Heart left ventricle (tissue), 13 donors: ENCODE measurements around the gene DERL2.

ENCODE experiments used
- POLR2A ChIP-seq, 2 donors: fragments of 450-650 bp; IDR thresholded peaks; one replicate each; pipeline ENCODE4 v1.6.1; 2017; ENCODE audit warnings: antibody characterized with exemption in 2 of 2, mild to moderate bottlenecking in 2 of 2, moderate library complexity in 2 of 2
- TF ChIP-seq, protein P1 (sequence below), 12 donors: fragments of 200-600 bp; sonication (generic) in 4 of 12; IDR thresholded peaks; one replicate each; pipeline versions ENCODE4 v1.5.0 to v1.8.0; 2018 to 2022; ENCODE audit warnings: antibody characterized with exemption in 12 of 12, mild to moderate bottlenecking in 5 of 12
- donor health status: ischemic (EF 13 %, LVEDD 7.1; RV severe dilation, severe dysfunction).
- donor health status: DM: no; HTN: yes; CAD: no.
- donor health status: DM: no; HTN: no; CAD: no.
- donor health status: ischemic (EF 25% LVEDD 6.9; RV normal size, moderate dysfunction).
- donor health status: ischemic (EF 25% LVEDD 5.7; RV mildly dilated, moderate dysfunction).
- donor health status: ischemic (EF 35%, LVEDD 5.7; RV mildly dilated, moderate dysfunction).
- donor health status: nonischemic (EF 11% LVEDD 7.7; RV severe dilation, severe dysfunction).
- donor health status: DM: yes; HTN: yes; CAD: no.
- donor health status: PGD.
- donor health status: ischemic (EF 29% LVEDD 5.4; RV normal size, mild dysfunction).
- donor health status: nonischemic (EF 23%, LVEDD 6.1; RV moderate dilation, normal function).

DNA sequence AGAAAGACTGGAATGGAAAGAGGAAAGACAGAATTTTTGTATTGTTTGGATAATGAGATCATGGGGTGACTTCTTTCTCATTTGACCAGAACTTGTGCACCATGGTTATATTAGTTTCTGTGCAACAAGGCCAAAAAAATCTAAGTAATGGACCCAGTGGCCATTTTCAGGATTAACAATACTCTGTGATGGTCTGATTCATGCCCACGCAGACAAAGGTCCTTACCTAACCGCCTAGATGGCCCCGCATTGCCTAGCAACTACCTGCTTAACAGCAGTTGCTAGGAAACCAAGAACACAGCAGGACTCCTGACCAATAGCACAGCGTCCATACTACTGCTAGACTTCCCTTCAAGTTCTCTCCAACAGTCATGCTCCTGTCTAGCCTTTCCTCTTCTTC, 22.8 kb upstream of the DERL2 start:
- TF ChIP-seq, protein P1, sequence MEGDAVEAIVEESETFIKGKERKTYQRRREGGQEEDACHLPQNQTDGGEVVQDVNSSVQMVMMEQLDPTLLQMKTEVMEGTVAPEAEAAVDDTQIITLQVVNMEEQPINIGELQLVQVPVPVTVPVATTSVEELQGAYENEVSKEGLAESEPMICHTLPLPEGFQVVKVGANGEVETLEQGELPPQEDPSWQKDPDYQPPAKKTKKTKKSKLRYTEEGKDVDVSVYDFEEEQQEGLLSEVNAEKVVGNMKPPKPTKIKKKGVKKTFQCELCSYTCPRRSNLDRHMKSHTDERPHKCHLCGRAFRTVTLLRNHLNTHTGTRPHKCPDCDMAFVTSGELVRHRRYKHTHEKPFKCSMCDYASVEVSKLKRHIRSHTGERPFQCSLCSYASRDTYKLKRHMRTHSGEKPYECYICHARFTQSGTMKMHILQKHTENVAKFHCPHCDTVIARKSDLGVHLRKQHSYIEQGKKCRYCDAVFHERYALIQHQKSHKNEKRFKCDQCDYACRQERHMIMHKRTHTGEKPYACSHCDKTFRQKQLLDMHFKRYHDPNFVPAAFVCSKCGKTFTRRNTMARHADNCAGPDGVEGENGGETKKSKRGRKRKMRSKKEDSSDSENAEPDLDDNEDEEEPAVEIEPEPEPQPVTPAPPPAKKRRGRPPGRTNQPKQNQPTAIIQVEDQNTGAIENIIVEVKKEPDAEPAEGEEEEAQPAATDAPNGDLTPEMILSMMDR (IDR thresholded peaks at IDR 0.05) = no peak
- TF ChIP-seq POLR2A (IDR thresholded peaks at IDR 0.05) = no peak
